Measurements from ENCODE around the gene MAG. TPM values are rescaled to one million over a fixed set of nuclear protein-coding genes. Genes with fewer than 3 reads are reported as not detected.

Gene MAG
- total RNA-seq: 1.2 TPM

GRCh38 chr19:35291916-35292315 lies at the start of gene MAG:
Gene MAG (plus strand): TSS chr19:35292161. CDS start chr19:35295409, 3,248 bp downstream.

GRCh38 chr19:35248310-35249145 lies 43.4 kb upstream of the MAG start, which contains the start of gene LSR:
Gene LSR (plus strand): TSS chr19:35249002. CDS start chr19:35249023, 21 bp downstream.

GRCh38 chr19:35268536-35269437 lies 23.2 kb upstream of the MAG start, which contains the start of gene USF2:
Gene USF2 (plus strand): TSS chr19:35268962. CDS start chr19:35269102, 140 bp downstream.

GRCh38 chr19:35328851-35329285 lies 36.9 kb downstream of the MAG start, which contains the start of gene CD22:
Gene CD22 (plus strand): TSS chr19:35329187. CDS start chr19:35332041, 2,854 bp downstream.

GRCh38 chr19:35347171-35347929 lies 55.4 kb downstream of the MAG start, which contains the start of gene FFAR1:
Gene FFAR1 (plus strand): TSS chr19:35347902. CDS start chr19:35351552, 3,650 bp downstream.

GRCh38 chr19:35357867-35358573 lies 66.1 kb downstream of the MAG start, which contains the start of gene FFAR3:
Gene FFAR3 (plus strand): TSS chr19:35358460. CDS start chr19:35358891, 431 bp downstream.

Other genes with a start within 250 kb of the MAG start
- gene FXYD3, start 176.3 kb upstream of the MAG start, total RNA-seq: 20.7 TPM
- 50.3 TPM for gene LGI4, start 157.1 kb upstream of the MAG start, total RNA-seq
- gene FXYD1, start 153.3 kb upstream of the MAG start, total RNA-seq: 34.8 TPM
- gene FXYD7, start 148.9 kb upstream of the MAG start, total RNA-seq: 8.3 TPM
- 3.5 TPM for gene FXYD5, start 137.4 kb upstream of the MAG start, total RNA-seq
- not detected for gene FAM187B, start 63.4 kb upstream of the MAG start, total RNA-seq
- gene LSR, start 43.2 kb upstream of the MAG start, total RNA-seq: 12.9 TPM
- 82.7 TPM for gene USF2, start 23.2 kb upstream of the MAG start, total RNA-seq
- gene HAMP, start 9.6 kb upstream of the MAG start, total RNA-seq: not detected
- 0.66 TPM for gene CD22, start 37.0 kb downstream of the MAG start, total RNA-seq
- not detected for gene FFAR1, start 55.7 kb downstream of the MAG start, total RNA-seq
- 0.44 TPM for gene FFAR3, start 66.3 kb downstream of the MAG start, total RNA-seq
- gene GPR42, start 78.9 kb downstream of the MAG start, total RNA-seq: not detected
- gene FFAR2, start 156.1 kb downstream of the MAG start, total RNA-seq: not detected
- gene KRTDAP, start 198.3 kb downstream of the MAG start, total RNA-seq: not detected
- 31.8 TPM for gene DMKN, start 221.5 kb downstream of the MAG start, total RNA-seq
- 0.93 TPM for gene SBSN, start 236.2 kb downstream of the MAG start, total RNA-seq
- 0.38 TPM for gene GAPDHS, start 241.3 kb downstream of the MAG start, total RNA-seq